Colonic mucosa (tissue), 4 donors: ENCODE data around the gene NSUN2. TPM values are rescaled to one million over a fixed set of nuclear protein-coding genes. Genes with fewer than 3 reads are reported as not detected.

Experiments
- DNase-seq: peaks from one replicate; pipeline ENCODE4 v3.0.0-alpha.2; 2020
- H3K27ac ChIP-seq: fragments of 200-600 bp; one replicate; pipeline ENCODE4 v1.8.0; 2021
- H3K27me3 ChIP-seq: fragments of 200-600 bp; one replicate; pipeline ENCODE4 v1.8.0; 2021
- H3K36me3 ChIP-seq: fragments of 200-600 bp; one replicate; pipeline ENCODE4 v1.8.0; 2021
- H3K4me1 ChIP-seq: fragments of 200-600 bp; one replicate; pipeline ENCODE4 v1.8.0; 2021; ENCODE audit warnings: mild to moderate bottlenecking
- H3K4me3 ChIP-seq: fragments of 200-600 bp; one replicate; pipeline ENCODE4 v1.8.0; 2021
- H3K9ac ChIP-seq, 2 donors: one replicate each; pipeline ENCODE4 v1.7.0; 2013; ENCODE audit warnings: control low read depth in 2 of 2, low read depth in 2 of 2, low read length in 2 of 2
- H3K9me3 ChIP-seq: fragments of 200-600 bp; one replicate; pipeline ENCODE4 v1.8.0; 2021
- intact Hi-C: fragments of 100-400 bp; cut with DNase I; formaldehyde crosslinking; loops from one replicate; pipeline ENCODE4 v1.14.1; 2022
- total RNA-seq, 2 donors: library from RNA; stranded (reverse); fragmentation: NEBNext Ultra II Directional in 1 of 2; extraction: Animal tissue kit (Norgen Biotek cat#: 25700) in 1 of 2; gene quantifications; one replicate each; pipeline ENCODE4 v1.2.1, GENCODE V29; 2021
- TF ChIP-seq, protein P1 (sequence below): fragments of 200-600 bp; IDR thresholded peaks from one replicate; pipeline ENCODE4 v1.8.0; 2022; ENCODE audit warnings: antibody characterized with exemption, mild to moderate bottlenecking
- donor health status: healthy.
- donor health status: DM: no; HTN: no; CAD: no.
- donor health status: DM: no; HTN: no; CAD: no.

Gene NSUN2
- total RNA-seq, 2 donors from 2014 or later, result 46.9 to 69.9 TPM

DNA sequence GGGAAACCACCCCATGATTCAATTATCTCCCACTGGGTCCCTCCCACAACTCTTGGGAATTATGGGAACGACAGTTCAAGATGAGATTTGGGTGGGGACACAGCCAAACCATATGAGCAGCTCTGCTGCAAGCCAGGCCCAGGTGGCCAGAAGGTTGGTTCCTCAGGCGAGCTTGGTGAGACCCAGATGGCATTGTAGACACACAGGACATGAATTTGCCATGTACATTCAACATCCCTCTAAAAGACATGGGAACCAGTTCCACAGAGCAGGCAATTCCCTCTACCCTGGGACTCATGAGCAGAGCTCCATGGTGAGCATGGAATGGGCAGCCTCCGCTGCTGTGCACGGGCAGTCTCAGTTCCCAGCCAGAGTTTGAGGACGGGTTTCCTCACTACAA lies 53.3 kb downstream of the NSUN2 start:
- no peaks in the 10 kb centered on the region for H3K4me1 ChIP-seq
- no peak overlapping the region for H3K27ac ChIP-seq
- TF ChIP-seq, protein P1, sequence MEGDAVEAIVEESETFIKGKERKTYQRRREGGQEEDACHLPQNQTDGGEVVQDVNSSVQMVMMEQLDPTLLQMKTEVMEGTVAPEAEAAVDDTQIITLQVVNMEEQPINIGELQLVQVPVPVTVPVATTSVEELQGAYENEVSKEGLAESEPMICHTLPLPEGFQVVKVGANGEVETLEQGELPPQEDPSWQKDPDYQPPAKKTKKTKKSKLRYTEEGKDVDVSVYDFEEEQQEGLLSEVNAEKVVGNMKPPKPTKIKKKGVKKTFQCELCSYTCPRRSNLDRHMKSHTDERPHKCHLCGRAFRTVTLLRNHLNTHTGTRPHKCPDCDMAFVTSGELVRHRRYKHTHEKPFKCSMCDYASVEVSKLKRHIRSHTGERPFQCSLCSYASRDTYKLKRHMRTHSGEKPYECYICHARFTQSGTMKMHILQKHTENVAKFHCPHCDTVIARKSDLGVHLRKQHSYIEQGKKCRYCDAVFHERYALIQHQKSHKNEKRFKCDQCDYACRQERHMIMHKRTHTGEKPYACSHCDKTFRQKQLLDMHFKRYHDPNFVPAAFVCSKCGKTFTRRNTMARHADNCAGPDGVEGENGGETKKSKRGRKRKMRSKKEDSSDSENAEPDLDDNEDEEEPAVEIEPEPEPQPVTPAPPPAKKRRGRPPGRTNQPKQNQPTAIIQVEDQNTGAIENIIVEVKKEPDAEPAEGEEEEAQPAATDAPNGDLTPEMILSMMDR, result no peak
- DNase-seq, result no peak
- peaks cover 13% of the 10 kb centered on the region for H3K27me3 ChIP-seq
- no peaks in the 10 kb centered on the region for H3K36me3 ChIP-seq
- intact Hi-C loops, result loop anchor here (5.0 kb wide), 1 partner anchor 692 kb away; no protein-coding TSS in a partner anchor
- H3K9ac ChIP-seq, result no peak overlapping the region
- no peaks in the 10 kb centered on the region for H3K9me3 ChIP-seq
- no peak overlapping the region for H3K4me3 ChIP-seq

DNA sequence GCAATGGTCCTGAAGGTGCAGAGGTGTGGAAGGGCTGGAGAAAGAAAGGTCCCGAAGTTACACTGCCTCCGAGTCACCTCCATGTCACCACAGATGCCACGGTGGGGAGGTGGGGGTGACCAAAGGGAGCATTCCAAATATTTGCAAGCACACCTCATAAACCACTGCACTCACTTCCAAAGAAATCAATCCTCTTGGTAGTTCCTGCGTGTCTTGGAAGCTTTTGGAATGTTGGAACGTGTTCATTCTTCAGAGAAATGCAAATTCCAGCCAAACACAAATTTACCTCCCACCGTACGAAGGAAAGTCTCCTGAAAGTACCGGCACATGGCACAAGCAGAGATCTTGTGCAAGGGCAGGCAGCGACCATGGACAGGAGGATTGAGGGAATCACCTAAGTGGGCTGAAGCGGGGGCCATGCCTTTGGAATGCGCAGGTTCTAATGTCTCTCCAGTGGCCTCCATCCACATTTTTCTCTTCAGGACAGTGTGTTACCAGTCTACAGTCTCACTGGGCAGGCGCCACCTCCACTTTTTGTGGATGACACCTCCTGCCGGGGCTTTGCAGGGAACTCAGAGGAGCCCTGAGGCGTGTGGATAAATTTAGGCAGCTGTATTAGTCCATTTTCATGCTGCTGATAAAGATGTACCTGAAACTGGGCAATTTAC lies 54.0 kb downstream of the NSUN2 start:
- peaks cover 13% of the 10 kb centered on the region for H3K27me3 ChIP-seq
- intact Hi-C loops, result loop anchor here (5.0 kb wide), 1 partner anchor 692 kb away; no protein-coding TSS in a partner anchor
- no peak overlapping the region for H3K27ac ChIP-seq
- H3K36me3 ChIP-seq, result no peaks in the 10 kb centered on the region
- TF ChIP-seq, protein P1, result no peak
- H3K9ac ChIP-seq, result no peak overlapping the region
- no peak for DNase-seq
- H3K4me3 ChIP-seq, result no peak overlapping the region
- H3K4me1 ChIP-seq, result no peaks in the 10 kb centered on the region
- no peaks in the 10 kb centered on the region for H3K9me3 ChIP-seq

DNA sequence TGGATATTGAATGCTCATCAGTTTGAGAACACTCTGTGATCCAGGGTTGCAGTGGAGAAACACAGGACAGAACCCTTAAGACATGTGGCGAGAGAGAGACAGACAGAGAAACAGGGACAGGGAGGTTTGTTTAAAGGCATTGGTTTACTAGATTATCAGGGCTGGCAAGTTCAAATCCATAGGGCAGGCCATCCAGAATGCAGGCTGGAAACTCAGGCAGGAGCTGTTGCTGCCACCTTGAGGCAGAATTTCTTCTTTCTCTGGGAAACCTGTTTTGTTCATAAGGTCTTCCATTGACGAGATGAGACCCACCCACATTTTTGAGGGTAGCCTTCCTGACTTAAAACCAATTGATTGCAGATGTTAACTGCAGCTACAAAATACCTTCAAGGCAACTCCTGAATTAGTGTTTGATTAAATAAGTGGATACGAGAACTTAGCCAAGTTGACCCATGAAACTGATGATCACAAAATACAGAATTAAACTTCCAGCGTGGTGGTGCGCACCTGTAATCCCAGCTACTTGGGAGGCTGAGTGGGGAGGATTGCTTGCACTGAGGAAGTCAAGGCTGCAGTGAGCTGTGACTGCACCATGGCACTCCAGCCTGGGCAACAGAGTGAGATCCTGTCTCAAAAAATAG lies 55.9 kb downstream of the NSUN2 start:
- Histone ChIP-seq H3K27me3 (no peaks in the 10 kb centered on the region), H3K4me3 (no peak overlapping the region), H3K9me3 (no peaks in the 10 kb centered on the region), H3K27ac (no peak overlapping the region), H3K4me1 (no peaks in the 10 kb centered on the region), H3K36me3 (no peaks in the 10 kb centered on the region), H3K9ac (no peak overlapping the region)
- no peak for DNase-seq
- intact Hi-C loops, result loop anchor here (5.0 kb wide), 1 partner anchor 690 kb away; no protein-coding TSS in a partner anchor
- TF ChIP-seq, protein P1, result no peak

DNA sequence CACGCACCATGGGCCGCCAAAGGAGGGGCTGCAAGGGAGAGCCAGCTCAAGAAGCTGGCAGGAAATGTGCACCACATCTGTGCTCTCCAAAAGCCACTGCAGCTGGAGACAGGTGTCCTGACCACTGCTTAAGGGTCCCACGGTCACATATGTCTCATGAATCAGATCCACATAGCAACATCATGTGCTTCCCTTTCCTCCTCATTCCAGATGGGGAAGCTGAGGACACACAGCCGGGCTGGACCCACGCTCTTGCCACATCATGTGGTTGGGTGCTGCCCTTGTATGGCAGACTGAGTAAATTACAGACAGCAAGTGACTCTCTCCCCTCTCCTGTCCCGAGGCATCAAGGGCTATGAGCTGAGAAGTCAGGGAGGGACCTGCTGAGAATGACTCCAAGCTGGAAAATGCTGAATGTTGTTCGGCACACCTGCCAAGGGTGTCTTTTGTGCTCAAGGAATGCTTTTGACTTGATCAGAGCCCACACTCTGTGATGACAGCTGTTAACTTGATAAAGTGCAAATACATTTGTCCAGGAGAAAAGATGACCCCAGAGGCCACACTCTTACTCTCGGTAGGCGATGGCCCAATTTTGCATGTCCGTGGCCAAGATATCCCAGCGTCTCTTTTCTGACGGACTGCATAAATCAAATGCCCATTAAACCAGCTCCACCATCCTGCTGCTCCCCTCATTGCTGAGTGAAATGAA lies 58.2 kb downstream of the NSUN2 start:
- Histone ChIP-seq H3K9ac (no peak overlapping the region), H3K36me3 (no peaks in the 10 kb centered on the region)
- intact Hi-C loops, result loop anchor here (5.0 kb wide), 1 partner anchor 687 kb away; no protein-coding TSS in a partner anchor

DNA sequence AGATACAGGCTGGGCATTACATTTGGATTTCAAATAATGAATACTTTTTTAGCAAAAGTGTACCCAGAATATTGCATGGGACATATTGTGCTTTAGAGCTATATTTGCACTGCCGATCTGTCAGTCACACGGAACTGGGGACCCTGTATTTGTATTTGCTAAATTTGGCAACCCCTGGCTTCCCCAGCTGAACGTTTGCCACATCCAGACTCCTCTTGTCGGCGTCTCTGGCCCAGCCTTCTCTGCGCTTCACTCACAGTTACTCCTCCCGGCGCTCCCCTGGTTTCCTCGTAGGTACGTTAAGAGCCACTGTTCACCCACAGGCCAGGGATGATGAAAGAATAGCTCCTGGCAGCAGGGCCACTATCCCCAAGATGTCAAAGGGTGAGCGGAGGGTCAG lies 58.7 kb downstream of the NSUN2 start:
- no peak overlapping the region for H3K4me3 ChIP-seq
- no peaks in the 10 kb centered on the region for H3K9me3 ChIP-seq
- TF ChIP-seq, protein P1, result no peak
- no peak for DNase-seq
- H3K27me3 ChIP-seq, result no peaks in the 10 kb centered on the region
- no peak overlapping the region for H3K9ac ChIP-seq
- H3K27ac ChIP-seq, result no peak overlapping the region
- no peaks in the 10 kb centered on the region for H3K36me3 ChIP-seq
- H3K4me1 ChIP-seq, result no peaks in the 10 kb centered on the region
- intact Hi-C loops, result no loop called here

More for the DNA sequence above, 58.2 kb downstream of the NSUN2 start:
- Histone ChIP-seq H3K4me3 (no peak overlapping the region), H3K27ac (no peak overlapping the region), H3K4me1 (no peaks in the 10 kb centered on the region), H3K27me3 (no peaks in the 10 kb centered on the region), H3K9me3 (no peaks in the 10 kb centered on the region)
- TF ChIP-seq, protein P1, result no peak
- no peak for DNase-seq
